Stimulated activated CD8-positive, alpha-beta memory T cell treated with anti-CD3 and anti-CD28 coated beads, Interleukin-4, amount 100 ng/mL, for 24 hours (primary cell): ENCODE data around the gene CMTM7.

Experiments used
- DNase-seq: peaks from one replicate; pipeline ENCODE4 v3.0.0-alpha.2; 2020; ENCODE audit warnings: low read depth

CMTM7 gene

GRCh38 chr3:32492684-32493436 lies 101.2 kb downstream of the CMTM7 start:
- no peak for DNase-seq

DNA sequence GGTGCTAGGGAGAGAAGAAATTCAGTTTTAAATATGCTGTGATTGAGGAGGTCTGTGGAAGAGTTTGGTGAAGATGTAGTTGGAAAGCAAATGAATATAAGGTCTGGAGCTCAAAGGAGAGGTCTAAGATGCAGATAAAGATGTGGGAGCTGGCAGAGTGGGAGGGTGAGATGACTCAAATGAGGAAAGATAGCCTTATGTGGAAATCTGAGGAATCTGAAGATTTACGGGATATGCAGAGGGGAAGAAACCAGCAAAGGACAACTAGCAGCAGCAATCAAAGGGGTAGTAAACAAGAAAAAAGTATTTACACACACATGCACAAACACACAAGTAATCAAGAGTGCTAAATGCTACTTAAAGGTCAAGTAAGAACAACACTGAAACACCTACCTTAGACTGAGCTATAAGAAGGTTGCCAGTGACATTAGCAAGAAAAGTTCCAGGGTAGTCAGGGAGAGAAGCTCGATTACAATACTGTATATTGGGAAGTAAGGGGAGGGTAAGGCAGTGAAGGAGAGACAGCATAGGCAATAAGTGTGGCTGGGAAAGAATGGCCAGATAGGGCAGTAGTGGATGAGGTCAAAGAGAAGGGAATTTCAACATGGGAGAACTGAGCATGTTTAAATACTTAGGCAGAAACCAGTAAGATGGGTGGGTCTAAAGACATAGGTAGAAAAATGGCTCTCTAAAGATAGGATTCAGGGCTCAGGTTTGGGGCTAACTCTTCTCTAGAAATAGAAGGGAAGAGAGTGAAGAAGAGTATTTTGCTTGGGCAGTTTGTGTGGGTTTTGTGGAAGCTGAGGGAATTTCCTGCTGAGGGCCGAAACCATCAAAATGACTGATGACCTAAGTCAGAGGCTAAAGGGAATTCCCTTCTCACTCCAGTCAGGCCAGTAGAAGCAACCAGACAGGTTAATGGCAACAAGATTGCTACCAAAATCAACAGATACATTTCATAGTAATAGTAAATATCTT lies 102.1 kb downstream of the CMTM7 start:
- DNase-seq = no peak

- no peak for DNase-seq
These were observed 103.4 kb downstream of the CMTM7 start for GRCh38 chr3:32495085-32495484.

DNA sequence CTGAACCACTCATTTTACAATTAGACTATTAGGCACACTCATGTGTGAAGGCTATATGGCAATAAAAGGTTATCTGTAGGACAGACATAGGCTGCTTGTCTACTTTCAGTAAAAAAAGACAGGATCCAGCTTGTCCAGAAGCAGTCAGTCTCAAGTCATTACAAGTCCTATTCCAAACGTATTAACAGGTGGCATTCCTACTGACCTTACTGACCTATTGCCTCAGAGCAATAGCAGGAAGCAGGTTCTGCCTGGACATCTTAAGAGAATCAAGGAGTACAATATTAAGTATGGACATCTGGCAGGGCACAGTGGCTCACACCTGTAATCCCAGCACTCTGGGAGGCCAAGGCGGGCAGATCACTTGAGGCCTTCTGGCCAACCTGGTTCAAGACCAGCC lies 104.0 kb downstream of the CMTM7 start:
- no peak for DNase-seq

GRCh38 chr3:32498252-32498651 lies 106.6 kb downstream of the CMTM7 start:
- DNase-seq = no peak

- DNase-seq = no peak
These were observed 107.3 kb downstream of the CMTM7 start for GRCh38 chr3:32498992-32499391.

- no peak for DNase-seq
These were observed 107.9 kb downstream of the CMTM7 start for GRCh38 chr3:32499585-32499984.

- no peak for DNase-seq
These were observed 108.6 kb downstream of the CMTM7 start for GRCh38 chr3:32500231-32500630.

DNA sequence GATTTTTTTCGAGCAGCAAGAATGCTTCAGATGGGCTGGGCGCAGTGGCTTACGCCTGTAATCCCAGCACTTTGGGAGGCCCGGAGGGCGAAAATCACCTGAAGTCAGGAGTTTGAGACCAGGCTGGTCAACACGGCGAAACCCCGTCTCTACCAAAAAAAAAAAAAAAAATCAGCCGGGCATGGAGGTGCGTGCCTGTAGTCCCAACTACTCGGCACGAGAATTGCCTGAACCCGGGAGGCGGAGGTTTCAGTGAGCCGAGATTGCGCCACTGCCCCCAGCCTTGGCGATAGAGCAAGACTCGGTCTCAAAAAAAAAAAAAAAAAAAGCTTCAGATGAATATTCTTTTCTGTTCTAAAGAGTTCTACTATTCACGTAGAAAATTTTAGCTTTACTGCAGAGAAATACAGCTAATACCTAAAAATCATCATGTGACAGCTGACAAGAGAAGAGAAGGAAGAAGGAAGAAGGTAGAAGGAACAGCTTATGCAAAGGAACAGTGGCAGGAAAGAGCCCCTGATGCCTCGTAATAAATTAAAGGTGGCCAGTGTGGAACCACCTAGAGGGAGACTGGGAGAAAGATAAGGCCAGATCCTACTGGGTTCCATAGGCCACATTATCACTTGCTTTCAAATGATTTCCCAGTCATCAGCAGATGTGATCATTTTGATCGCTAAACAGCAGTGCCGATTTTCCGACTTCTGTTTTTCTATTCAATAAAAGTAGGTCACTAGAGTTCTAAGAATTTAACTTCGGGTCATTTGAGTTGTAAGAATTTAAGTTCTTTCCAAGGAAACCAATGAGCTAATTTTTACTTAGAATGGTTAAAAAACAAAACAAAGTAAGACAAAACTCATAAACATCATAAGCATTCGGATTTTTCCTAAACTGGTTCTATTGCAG lies 109.5 kb downstream of the CMTM7 start:
- no peak for DNase-seq

- DNase-seq = no peak
These were observed 110.1 kb downstream of the CMTM7 start for GRCh38 chr3:32501783-32502117.

DNA sequence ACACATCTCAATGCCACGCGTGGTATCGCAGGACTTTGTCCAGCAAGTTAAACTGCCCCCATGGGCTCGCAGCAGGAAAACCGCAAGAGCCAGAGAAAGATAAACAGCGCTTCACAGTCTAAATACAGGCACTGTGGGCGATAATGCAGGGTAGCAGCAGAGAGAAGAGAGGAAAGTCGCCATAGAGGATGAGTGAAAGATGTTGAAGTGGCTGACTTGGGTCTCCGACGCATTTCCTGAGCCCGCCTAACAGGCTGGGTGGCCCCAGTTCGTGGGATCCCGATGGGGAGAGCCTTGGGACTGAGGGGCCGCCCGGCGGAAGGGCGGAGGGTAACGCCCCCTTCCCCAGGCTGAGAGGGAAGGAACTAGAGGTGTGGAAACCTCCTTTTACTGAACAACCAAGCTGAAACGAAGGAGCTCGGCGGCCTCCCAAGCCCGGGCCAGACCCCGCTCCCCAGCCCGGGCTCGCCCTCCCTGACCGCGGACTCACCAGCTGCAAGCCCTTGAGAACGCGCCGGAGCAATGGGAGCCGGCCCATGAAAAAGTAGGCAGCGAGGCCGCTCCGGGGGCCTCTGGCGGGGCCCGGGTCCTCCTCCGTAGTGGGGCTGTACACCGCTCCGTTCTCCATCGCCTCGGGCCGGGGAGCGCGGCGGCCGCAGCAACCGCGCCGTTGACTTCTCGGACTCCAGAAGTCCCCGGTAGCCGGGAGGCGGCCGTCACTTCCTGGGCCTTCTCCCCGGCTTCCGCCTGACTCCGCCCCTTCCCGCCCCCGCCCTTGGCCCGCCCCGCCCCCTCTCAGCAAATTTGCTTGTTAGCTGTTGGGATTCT lies 110.7 kb downstream of the CMTM7 start, which contains the start of gene CMTM6:
Gene CMTM6, minus strand, starts transcription at position 735 of the 828 bp plus-strand sequence. Its CDS starts 107 bp downstream, at position 628.
- DNase-seq = peak; percentile 54

DNA sequence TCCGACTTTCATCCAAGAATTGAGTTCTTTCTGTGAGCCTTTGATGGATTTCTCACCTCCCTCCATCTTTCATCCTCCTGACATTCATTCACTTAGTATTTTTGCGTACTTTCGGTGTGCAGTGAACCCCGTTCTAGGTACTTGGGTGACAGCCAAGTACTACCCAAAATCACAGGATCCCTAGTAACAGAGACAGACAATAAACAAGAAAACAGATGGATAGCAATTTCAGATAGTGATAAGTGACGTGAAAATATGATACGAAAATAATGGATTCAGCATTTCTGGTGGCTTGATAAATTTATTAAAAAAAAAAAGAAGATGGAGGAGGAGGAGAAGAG lies 111.3 kb downstream of the CMTM7 start:
- no peak for DNase-seq
